Measurements from ENCODE around the gene ALDH2.

The ALDH2 gene

GRCh38 chr12:111781085-111781658 is 14.4 kb downstream of the ALDH2 start:
- TF ChIP-seq JUND (IDR thresholded peaks at IDR 0.05; ENCODE audit: low read depth) = no peak
- in situ Hi-C loops (cut with HindIII; ENCODE audit: low pct_unique_long_range_greater_than_20kb, low sequenced_read_pairs) = no loop called here
- DNase-seq (ENCODE audit: low read depth in 1 of 2, low spot score in 1 of 2) = no peak

- no peak for DNase-seq (ENCODE audit: low read depth in 1 of 2, low spot score in 1 of 2)
- in situ Hi-C loops (cut with HindIII; ENCODE audit: low pct_unique_long_range_greater_than_20kb, low sequenced_read_pairs) = no loop called here
- no peak for TF ChIP-seq JUND (IDR thresholded peaks at IDR 0.05; ENCODE audit: low read depth)
These were observed 16.3 kb downstream of the ALDH2 start for GRCh38 chr12:111783046-111783445.

DNA sequence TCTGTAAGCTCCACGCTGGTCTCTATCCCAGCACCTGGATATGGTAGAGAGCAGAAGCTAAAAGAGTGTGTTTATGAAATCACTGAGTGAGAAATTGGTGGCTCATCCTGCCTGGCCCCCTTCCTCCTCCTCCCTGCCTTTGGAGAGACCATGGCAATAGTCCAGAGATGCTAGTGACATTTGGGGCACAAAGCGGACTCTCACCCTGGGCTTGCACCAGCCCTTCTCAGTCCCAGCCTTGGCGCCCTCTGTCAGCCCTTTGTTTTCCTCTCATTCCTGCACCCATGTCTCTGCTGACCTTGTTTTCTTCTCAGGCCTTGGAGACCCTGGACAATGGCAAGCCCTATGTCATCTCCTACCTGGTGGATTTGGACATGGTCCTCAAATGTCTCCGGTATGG is 18.2 kb downstream of the ALDH2 start:
- in situ Hi-C loops (cut with HindIII; ENCODE audit: low pct_unique_long_range_greater_than_20kb, low sequenced_read_pairs) = no loop called here
- DNase-seq (ENCODE audit: low read depth in 1 of 2, low spot score in 1 of 2) = no peak
- no peak for TF ChIP-seq JUND (IDR thresholded peaks at IDR 0.05; ENCODE audit: low read depth)

DNA sequence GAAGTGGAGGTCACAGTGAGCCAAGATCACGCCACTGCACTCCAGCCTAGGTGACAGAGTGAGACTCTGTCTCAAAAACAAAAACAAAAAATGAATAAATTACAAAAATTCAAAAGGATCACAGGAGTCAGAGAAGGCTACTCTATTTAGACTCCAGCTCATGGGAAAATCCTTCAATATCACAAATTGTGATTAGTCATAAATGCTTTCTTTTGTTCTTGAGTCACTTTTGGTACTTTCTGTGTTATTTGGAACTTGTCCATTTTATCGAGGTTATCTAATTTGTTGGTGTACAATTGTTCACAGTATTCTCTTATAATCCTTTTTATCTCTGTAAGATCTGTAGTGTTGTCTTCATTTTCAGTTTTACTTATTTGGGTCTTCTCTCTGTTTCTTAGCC is 18.9 kb downstream of the ALDH2 start:
- no peak for DNase-seq (ENCODE audit: low read depth in 1 of 2, low spot score in 1 of 2)
- TF ChIP-seq JUND (IDR thresholded peaks at IDR 0.05; ENCODE audit: low read depth) = no peak
- in situ Hi-C loops (cut with HindIII; ENCODE audit: low pct_unique_long_range_greater_than_20kb, low sequenced_read_pairs) = no loop called here

DNA sequence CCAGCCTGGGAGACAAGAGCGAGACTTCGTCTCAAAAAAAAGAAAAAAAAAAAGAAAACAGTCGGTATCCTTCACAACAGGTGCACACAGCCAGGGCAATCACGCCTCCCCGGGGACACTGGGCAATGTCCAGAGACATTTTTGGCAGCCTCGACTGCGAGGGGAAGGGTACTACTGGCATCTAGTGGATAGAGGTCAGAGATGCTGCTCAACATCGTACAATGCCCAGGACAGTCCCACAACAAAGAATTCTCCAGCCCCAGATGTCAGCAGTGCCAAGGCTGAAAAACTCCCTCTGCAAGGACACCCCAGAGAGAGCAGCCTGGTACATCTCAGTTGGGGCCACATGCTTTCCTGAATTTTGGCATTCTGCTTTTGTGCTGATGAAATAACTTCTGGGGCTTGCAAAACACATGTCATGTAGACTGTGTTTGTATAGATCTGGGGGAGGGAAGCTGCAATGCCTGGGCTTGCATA is 21.5 kb downstream of the ALDH2 start:
- peak in 1 of 2 experiments; percentile 87 for DNase-seq (ENCODE audit: low read depth in 1 of 2, low spot score in 1 of 2)
- in situ Hi-C loops (cut with HindIII; ENCODE audit: low pct_unique_long_range_greater_than_20kb, low sequenced_read_pairs) = no loop called here
- no peak for TF ChIP-seq JUND (IDR thresholded peaks at IDR 0.05; ENCODE audit: low read depth)

DNA sequence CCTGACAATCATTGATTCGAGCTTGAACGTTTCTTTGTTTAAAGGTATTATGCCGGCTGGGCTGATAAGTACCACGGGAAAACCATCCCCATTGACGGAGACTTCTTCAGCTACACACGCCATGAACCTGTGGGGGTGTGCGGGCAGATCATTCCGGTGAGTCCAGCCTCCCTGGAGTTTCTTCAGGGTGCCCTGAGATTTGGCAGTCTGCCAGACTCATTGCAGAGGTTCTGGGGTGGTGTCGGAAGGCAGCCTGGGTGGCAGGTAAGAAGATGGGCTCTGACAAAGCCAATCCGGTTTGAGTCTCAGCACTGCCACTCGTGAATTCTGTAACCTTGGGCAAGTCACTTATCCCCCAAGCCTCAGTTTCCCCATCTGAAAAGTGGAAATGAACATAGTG is 23.0 kb downstream of the ALDH2 start:
- no peak for DNase-seq (ENCODE audit: low read depth in 1 of 2, low spot score in 1 of 2)
- no peak for TF ChIP-seq JUND (IDR thresholded peaks at IDR 0.05; ENCODE audit: low read depth)
- in situ Hi-C loops (cut with HindIII; ENCODE audit: low pct_unique_long_range_greater_than_20kb, low sequenced_read_pairs) = no loop called here

DNA sequence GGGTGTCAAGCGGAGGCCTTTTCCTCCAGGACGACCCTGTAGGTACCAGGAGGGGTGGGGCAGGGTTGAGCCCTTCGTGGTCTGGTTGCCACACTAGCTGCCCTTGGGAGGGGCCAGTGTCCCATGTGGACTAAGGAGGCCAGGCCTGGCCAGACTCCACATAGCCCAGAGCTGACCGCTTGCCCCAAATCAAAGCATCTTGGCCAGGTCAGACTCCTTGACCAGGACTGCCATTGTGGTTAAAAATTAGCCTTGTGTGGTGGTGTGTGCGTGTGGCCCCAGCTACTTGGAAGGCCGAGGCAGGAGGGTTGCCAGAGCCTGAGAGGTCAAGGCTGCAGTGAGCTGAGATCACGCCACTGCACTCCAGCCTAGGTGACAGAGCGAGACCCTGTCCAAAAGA is 24.8 kb downstream of the ALDH2 start:
- no peak for TF ChIP-seq JUND (IDR thresholded peaks at IDR 0.05; ENCODE audit: low read depth)
- in situ Hi-C loops (cut with HindIII; ENCODE audit: low pct_unique_long_range_greater_than_20kb, low sequenced_read_pairs) = no loop called here
- no peak for DNase-seq (ENCODE audit: low read depth in 1 of 2, low spot score in 1 of 2)

DNA sequence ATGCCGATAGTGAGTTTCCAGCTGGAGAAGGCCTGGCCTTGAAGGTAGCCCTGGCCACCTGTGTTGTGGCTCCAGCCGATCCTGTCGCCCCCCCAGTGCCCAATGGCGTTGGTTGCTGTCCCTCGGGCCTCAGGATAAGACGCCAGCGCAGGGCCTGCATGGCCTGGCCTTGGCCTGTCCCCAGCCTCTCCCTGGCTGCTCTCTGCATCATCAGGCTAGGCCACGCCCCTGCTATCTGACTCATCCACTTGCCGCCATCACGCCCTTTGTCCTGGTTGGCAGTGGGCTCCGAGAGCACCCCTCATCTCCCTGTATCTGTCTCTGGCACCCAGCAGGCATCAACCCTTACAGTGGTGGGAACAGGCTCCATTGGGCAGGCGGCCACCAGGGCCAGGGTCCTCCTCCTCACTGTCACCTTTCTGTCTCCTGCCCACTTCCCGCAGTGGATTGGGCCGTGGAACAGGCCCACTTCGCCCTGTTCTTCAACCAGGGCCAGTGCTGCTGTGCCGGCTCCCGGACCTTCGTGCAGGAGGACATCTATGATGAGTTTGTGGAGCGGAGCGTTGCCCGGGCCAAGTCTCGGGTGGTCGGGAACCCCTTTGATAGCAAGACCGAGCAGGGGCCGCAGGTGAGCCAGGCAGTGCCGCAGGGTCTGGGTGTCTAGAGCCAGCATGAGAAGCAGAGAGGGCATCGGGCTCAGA is 25.6 kb downstream of the ALDH2 start:
- no peak for DNase-seq (ENCODE audit: low read depth in 1 of 2, low spot score in 1 of 2)
- in situ Hi-C loops (cut with HindIII; ENCODE audit: low pct_unique_long_range_greater_than_20kb, low sequenced_read_pairs) = no loop called here
- no peak for TF ChIP-seq JUND (IDR thresholded peaks at IDR 0.05; ENCODE audit: low read depth)

DNA sequence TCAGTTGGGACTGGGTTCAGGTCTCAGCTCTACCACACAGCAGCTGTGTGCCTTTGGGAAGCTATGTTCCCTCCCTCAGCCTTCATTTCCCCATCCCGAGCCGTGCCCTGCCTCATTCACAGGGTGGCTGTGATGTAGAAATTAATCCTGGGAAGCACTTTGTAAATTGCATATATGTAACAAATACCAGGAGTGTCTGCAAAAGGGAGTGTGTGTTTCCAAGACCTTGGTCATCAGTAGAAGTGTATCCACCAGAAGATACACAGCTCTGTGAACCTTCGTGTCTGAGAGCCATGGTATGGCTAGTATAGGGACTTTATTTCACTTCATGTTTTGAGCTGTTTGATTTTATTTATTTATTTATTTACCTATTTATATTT is 26.1 kb downstream of the ALDH2 start:
- TF ChIP-seq JUND (IDR thresholded peaks at IDR 0.05; ENCODE audit: low read depth) = no peak
- no peak for DNase-seq (ENCODE audit: low read depth in 1 of 2, low spot score in 1 of 2)
- in situ Hi-C loops (cut with HindIII; ENCODE audit: low pct_unique_long_range_greater_than_20kb, low sequenced_read_pairs) = no loop called here

DNA sequence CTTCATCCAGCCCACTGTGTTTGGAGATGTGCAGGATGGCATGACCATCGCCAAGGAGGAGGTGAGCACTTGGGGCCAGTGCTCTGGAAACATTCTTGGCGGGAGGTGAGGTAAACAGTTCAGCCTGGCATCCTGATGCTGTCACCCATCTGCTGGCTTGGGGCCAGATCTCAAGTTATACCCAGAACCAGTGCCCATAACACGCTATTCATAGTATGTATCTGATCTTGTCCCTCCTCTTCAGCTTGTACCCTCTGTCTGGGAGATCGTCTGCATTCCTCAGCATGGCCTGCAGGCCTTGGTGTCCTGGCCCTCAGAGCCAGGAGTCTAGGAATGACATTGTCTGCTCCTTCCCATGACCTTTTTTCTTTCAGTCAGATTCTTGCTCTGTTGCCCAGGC is 31.4 kb downstream of the ALDH2 start:
- in situ Hi-C loops (cut with HindIII; ENCODE audit: low pct_unique_long_range_greater_than_20kb, low sequenced_read_pairs) = no loop called here
- no peak for TF ChIP-seq JUND (IDR thresholded peaks at IDR 0.05; ENCODE audit: low read depth)
- DNase-seq (ENCODE audit: low read depth in 1 of 2, low spot score in 1 of 2) = no peak

DNA sequence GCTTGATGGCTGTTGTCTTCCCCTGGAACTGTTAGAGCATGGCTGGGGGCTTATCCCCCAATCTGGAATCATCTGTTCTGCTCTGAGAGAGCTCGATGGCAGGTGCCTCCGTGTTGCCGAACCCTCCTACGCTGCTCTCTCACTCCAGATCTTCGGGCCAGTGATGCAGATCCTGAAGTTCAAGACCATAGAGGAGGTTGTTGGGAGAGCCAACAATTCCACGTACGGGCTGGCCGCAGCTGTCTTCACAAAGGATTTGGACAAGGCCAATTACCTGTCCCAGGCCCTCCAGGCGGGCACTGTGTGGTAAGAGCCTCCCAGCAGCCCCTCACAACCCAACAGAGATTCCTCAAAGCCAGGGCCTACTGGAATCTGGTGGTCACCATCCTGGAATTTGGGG is 33.0 kb downstream of the ALDH2 start:
- no peak for TF ChIP-seq JUND (IDR thresholded peaks at IDR 0.05; ENCODE audit: low read depth)
- DNase-seq (ENCODE audit: low read depth in 1 of 2, low spot score in 1 of 2) = no peak
- in situ Hi-C loops (cut with HindIII; ENCODE audit: low pct_unique_long_range_greater_than_20kb, low sequenced_read_pairs) = no loop called here

GRCh38 chr12:111803038-111803626 is 36.4 kb downstream of the ALDH2 start:
- in situ Hi-C loops (cut with HindIII; ENCODE audit: low pct_unique_long_range_greater_than_20kb, low sequenced_read_pairs) = no loop called here
- TF ChIP-seq JUND (IDR thresholded peaks at IDR 0.05; ENCODE audit: low read depth) = no peak
- no peak for DNase-seq (ENCODE audit: low read depth in 1 of 2, low spot score in 1 of 2)

GRCh38 chr12:111803851-111804250 is 37.1 kb downstream of the ALDH2 start:
- TF ChIP-seq JUND (IDR thresholded peaks at IDR 0.05; ENCODE audit: low read depth) = no peak
- DNase-seq (ENCODE audit: low read depth in 1 of 2, low spot score in 1 of 2) = no peak
- in situ Hi-C loops (cut with HindIII; ENCODE audit: low pct_unique_long_range_greater_than_20kb, low sequenced_read_pairs) = no loop called here
